ENCODE measurements around the gene DDOST. TPM values are rescaled to one million over a fixed set of nuclear protein-coding genes. Genes with fewer than 3 reads are reported as not detected.
A peak's percentile ranks its signal among the peaks of the same experiment; 100 is the strongest.

Gene DDOST
- total RNA-seq, 4 donors from 2014 or later: 182 to 299 (median 238) TPM

GRCh38 chr1:20645414-20645813 is 15.8 kb downstream of the DDOST start:
- Histone ChIP-seq H3K9me3 (no peaks in the 10 kb centered on the region), H3K27ac (no peak overlapping the region), H3K4me3 (replicated peaks in 1 of 3) (no peak overlapping the region), H3K36me3 (peaks cover 64 to 79% of the 10 kb centered on the region in 2 donors), H3K27me3 (no peaks in the 10 kb centered on the region), H3K4me1 (no peaks in the 10 kb centered on the region)
- TF ChIP-seq CTCF (IDR thresholded peaks at IDR 0.05) (no peak), POLR2A (IDR thresholded peaks at IDR 0.05) (no peak)
- DNase-seq: no peak
- 86 to 87% methylated on average over 14 of the region's 14 CpGs for WGBS, 2 donors
- intact Hi-C loops (cut with DNase I): loop anchor here (10.0 kb wide), 1 partner anchor 71 kb away; no protein-coding TSS in a partner anchor

- intact Hi-C loops (cut with DNase I): loop anchor here (10.0 kb wide), 1 partner anchor 70 kb away; no protein-coding TSS in a partner anchor
- H3K27ac ChIP-seq: no peak overlapping the region
- WGBS, 2 donors: 96% methylated on average over 13 of the region's 13 CpGs
- H3K36me3 ChIP-seq: peaks cover 59 to 77% of the 10 kb centered on the region in 2 donors
- TF ChIP-seq CTCF (IDR thresholded peaks at IDR 0.05) (no peak), POLR2A (IDR thresholded peaks at IDR 0.05) (no peak)
- H3K27me3 ChIP-seq: no peaks in the 10 kb centered on the region
- no peaks in the 10 kb centered on the region for H3K4me1 ChIP-seq
- DNase-seq: no peak
- no peaks in the 10 kb centered on the region for H3K9me3 ChIP-seq
- no peak overlapping the region for H3K4me3 ChIP-seq (replicated peaks in 1 of 3)
Observed at GRCh38 chr1:20644416-20644815, 16.8 kb downstream of the DDOST start.

GRCh38 chr1:20643080-20643479 is 18.1 kb downstream of the DDOST start:
- intact Hi-C loops (cut with DNase I): loop anchor here (10.0 kb wide), 1 partner anchor 68 kb away; no protein-coding TSS in a partner anchor
- WGBS, 2 donors: 76 to 88% methylated on average over 6 of the region's 6 CpGs
- H3K4me3 ChIP-seq (replicated peaks in 1 of 3): no peak overlapping the region

DNA sequence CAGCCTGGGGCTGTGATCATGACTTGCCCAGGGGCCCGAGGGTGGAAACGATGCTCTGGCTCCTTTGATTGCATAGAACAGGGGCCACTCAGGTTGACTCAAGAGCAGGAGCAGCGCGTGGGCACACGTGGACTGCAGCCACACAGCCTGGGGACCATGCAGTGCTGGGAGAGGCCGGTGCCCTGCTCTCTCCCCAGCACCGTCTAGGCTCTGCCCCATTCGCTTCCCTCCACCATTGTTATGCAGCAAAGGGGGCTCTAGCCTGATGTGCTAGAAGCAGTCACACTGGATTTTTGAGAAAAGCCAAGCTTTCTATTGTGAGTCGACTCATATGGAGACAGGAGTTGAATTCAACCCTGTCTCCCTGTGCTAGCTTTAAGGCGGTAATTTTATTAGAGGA is 19.2 kb downstream of the DDOST start:
- no peaks in the 10 kb centered on the region for H3K4me1 ChIP-seq
- H3K27me3 ChIP-seq: no peaks in the 10 kb centered on the region
- WGBS, 2 donors: 77 to 81% methylated on average over 8 to 9 of the region's 10 CpGs
- no peak overlapping the region for H3K27ac ChIP-seq
- TF ChIP-seq CTCF (IDR thresholded peaks at IDR 0.05) (no peak), POLR2A (IDR thresholded peaks at IDR 0.05) (no peak)
- H3K36me3 ChIP-seq: peaks cover 51 to 80% of the 10 kb centered on the region in 2 donors
- DNase-seq: no peak
- intact Hi-C loops (cut with DNase I): loop anchor here (10.0 kb wide), 1 partner anchor 67 kb away; no protein-coding TSS in a partner anchor
- no peaks in the 10 kb centered on the region for H3K9me3 ChIP-seq
- H3K4me3 ChIP-seq (replicated peaks in 1 of 3): no peak overlapping the region

More at GRCh38 chr1:20643080-20643479, 18.1 kb downstream of the DDOST start:
- no peak for TF ChIP-seq CTCF (IDR thresholded peaks at IDR 0.05)
- TF ChIP-seq POLR2A (IDR thresholded peaks at IDR 0.05): no peak
- no peaks in the 10 kb centered on the region for H3K27me3 ChIP-seq
- H3K4me1 ChIP-seq: no peaks in the 10 kb centered on the region
- H3K27ac ChIP-seq: no peak overlapping the region
- no peaks in the 10 kb centered on the region for H3K9me3 ChIP-seq
- no peak for DNase-seq
- H3K36me3 ChIP-seq: peaks cover 51 to 78% of the 10 kb centered on the region in 2 donors

GRCh38 chr1:20640183-20640597 is 21.0 kb downstream of the DDOST start:
- no peaks in the 10 kb centered on the region for H3K27me3 ChIP-seq
- H3K4me3 ChIP-seq (replicated peaks in 1 of 3): no peak overlapping the region
- peak; percentile 18 to 27 for DNase-seq
- no peaks in the 10 kb centered on the region for H3K9me3 ChIP-seq
- peaks cover 44 to 70% of the 10 kb centered on the region in 2 donors for H3K36me3 ChIP-seq
- peaks cover 1 to 5% of the 10 kb centered on the region in 2 donors for H3K4me1 ChIP-seq
- 38% methylated on average over 6 of the region's 6 CpGs for WGBS, 2 donors
- TF ChIP-seq CTCF (IDR thresholded peaks at IDR 0.05) (peak; percentile 38 to 73 (median 48)), POLR2A (IDR thresholded peaks at IDR 0.05) (no peak)
- intact Hi-C loops (cut with DNase I): loop anchor here (10.0 kb wide), 1 partner anchor 65 kb away; no protein-coding TSS in a partner anchor
- no peak overlapping the region for H3K27ac ChIP-seq
